ENCODE data around the gene KLHL24. TPM values are rescaled to one million over a fixed set of nuclear protein-coding genes. Genes with fewer than 3 reads are reported as not detected.

Gene KLHL24
- total and polyA plus RNA-seq, 12 donors, result 4.9 to 150 (median 50.6) TPM

GRCh38 chr3:183641882-183642281, 6.5 kb downstream of the KLHL24 start:
- WGBS, 4 donors, result 49 to 96% (median 94%) methylated on average over 2 of the region's 2 CpGs
- DNase-seq, result no peak
- no peak overlapping the region for H3K4me3 ChIP-seq
- intact Hi-C loops (cut with DNase I), result no loop called here
- TF ChIP-seq POLR2A (IDR thresholded peaks at IDR 0.05) (no peak), CTCF (IDR thresholded peaks at IDR 0.05) (no peak)
- no peaks in the 10 kb centered on the region for H3K9me3 ChIP-seq (replicated peaks in 1 of 3)
- no peak overlapping the region for H3K27ac ChIP-seq
- peaks cover 0 to 18% of the 10 kb centered on the region in 2 donors for H3K36me3 ChIP-seq (replicated peaks in 1 of 2)
- peaks cover 17 to 36% of the 10 kb centered on the region in 2 donors for H3K4me1 ChIP-seq (replicated peaks in 1 of 2)
- no peaks in the 10 kb centered on the region for H3K27me3 ChIP-seq

- Histone ChIP-seq H3K4me1 (replicated peaks in 1 of 2) (peaks cover 0 to 15% of the 10 kb centered on the region in 2 donors), H3K9me3 (replicated peaks in 1 of 3) (no peaks in the 10 kb centered on the region), H3K4me3 (no peak overlapping the region), H3K27me3 (no peaks in the 10 kb centered on the region), H3K27ac (no peak overlapping the region), H3K36me3 (replicated peaks in 1 of 2) (peaks cover 0 to 13% of the 10 kb centered on the region in 2 donors)
- WGBS, 4 donors, result 82 to 92% (median 86%) methylated on average over 1 of the region's 1 CpG
- TF ChIP-seq POLR2A (IDR thresholded peaks at IDR 0.05), result no peak
- no peak for TF ChIP-seq CTCF (IDR thresholded peaks at IDR 0.05)
- intact Hi-C loops (cut with DNase I), result no loop called here
- DNase-seq, result no peak
These were observed 8.8 kb downstream of the KLHL24 start for GRCh38 chr3:183644244-183644643.

- peaks cover 0 to 13% of the 10 kb centered on the region in 2 donors for H3K36me3 ChIP-seq (replicated peaks in 1 of 2)
- 95 to 99% (median 98%) methylated on average over 2 of the region's 2 CpGs for WGBS, 4 donors
- no peaks in the 10 kb centered on the region for H3K9me3 ChIP-seq (replicated peaks in 1 of 3)
- TF ChIP-seq POLR2A (IDR thresholded peaks at IDR 0.05), result no peak
- no peak for TF ChIP-seq CTCF (IDR thresholded peaks at IDR 0.05)
- peaks cover 0 to 15% of the 10 kb centered on the region in 2 donors for H3K4me1 ChIP-seq (replicated peaks in 1 of 2)
- DNase-seq, result no peak
- intact Hi-C loops (cut with DNase I), result no loop called here
- H3K4me3 ChIP-seq, result no peak overlapping the region
- no peak overlapping the region for H3K27ac ChIP-seq
- no peaks in the 10 kb centered on the region for H3K27me3 ChIP-seq
These were observed 9.8 kb downstream of the KLHL24 start for GRCh38 chr3:183645254-183645653.

GRCh38 chr3:183650554-183650953, 15.1 kb downstream of the KLHL24 start:
- H3K9me3 ChIP-seq (replicated peaks in 1 of 3), result peaks cover 0 to 29% (median 11%) of the 10 kb centered on the region in 3 donors
- 94 to 98% (median 97%) methylated on average over 4 of the region's 4 CpGs for WGBS, 4 donors
- no peaks in the 10 kb centered on the region for H3K27me3 ChIP-seq
- no peak for DNase-seq
- H3K4me3 ChIP-seq, result no peak overlapping the region
- no peaks in the 10 kb centered on the region for H3K4me1 ChIP-seq (replicated peaks in 1 of 2)
- no peak overlapping the region for H3K27ac ChIP-seq
- intact Hi-C loops (cut with DNase I), result no loop called here
- TF ChIP-seq CTCF (IDR thresholded peaks at IDR 0.05) (no peak), POLR2A (IDR thresholded peaks at IDR 0.05) (no peak)
- H3K36me3 ChIP-seq (replicated peaks in 1 of 2), result peaks cover 0 to 34% of the 10 kb centered on the region in 2 donors
